SK-N-SH treated with all-trans-retinoic acid at 6 μM for 48 hours (cell line): Measurements from ENCODE around the gene ANAPC13.

Experiments used
- CREB5 ChIP-seq: fragments of 250-450 bp; sonication (Bioruptor Pico); IDR thresholded peaks from 2 replicates; pipeline ENCODE4 v1.5.1; 2020; ENCODE audit warnings: low read depth, mild to moderate bottlenecking, moderate library complexity
- SNAI2 ChIP-seq: fragments of 250-450 bp; sonication (Bioruptor Pico); IDR thresholded peaks from 2 replicates; pipeline ENCODE4 v1.5.0; 2020; ENCODE audit warnings: mild to moderate bottlenecking, moderate library complexity
- TCF4 ChIP-seq: fragments of 250-450 bp; sonication (Bioruptor Pico); IDR thresholded peaks from 2 replicates; pipeline ENCODE4 v1.8.0; 2021; ENCODE audit warnings: mild to moderate bottlenecking, moderate library complexity, borderline replicate concordance
- TSHZ2 ChIP-seq: fragments of 250-450 bp; sonication (Bioruptor Pico); IDR thresholded peaks from 2 replicates; pipeline ENCODE4 v1.5.0; 2020; ENCODE audit warnings: mild to moderate bottlenecking, moderate library complexity
- TF ChIP-seq, protein P1 (sequence below): fragments of 250-450 bp; sonication (Bioruptor Pico); IDR thresholded peaks from 2 replicates; pipeline ENCODE4 v1.8.0; 2020; ENCODE audit warnings: mild to moderate bottlenecking, moderate library complexity, borderline replicate concordance

- no peak for TF ChIP-seq TCF4 (CRISPR knock-in tag)
- no peak for TF ChIP-seq SNAI2 (CRISPR knock-in tag)
- TF ChIP-seq TSHZ2 (CRISPR knock-in tag), result no peak
- no peak for TF ChIP-seq CREB5
- TF ChIP-seq, protein P1, sequence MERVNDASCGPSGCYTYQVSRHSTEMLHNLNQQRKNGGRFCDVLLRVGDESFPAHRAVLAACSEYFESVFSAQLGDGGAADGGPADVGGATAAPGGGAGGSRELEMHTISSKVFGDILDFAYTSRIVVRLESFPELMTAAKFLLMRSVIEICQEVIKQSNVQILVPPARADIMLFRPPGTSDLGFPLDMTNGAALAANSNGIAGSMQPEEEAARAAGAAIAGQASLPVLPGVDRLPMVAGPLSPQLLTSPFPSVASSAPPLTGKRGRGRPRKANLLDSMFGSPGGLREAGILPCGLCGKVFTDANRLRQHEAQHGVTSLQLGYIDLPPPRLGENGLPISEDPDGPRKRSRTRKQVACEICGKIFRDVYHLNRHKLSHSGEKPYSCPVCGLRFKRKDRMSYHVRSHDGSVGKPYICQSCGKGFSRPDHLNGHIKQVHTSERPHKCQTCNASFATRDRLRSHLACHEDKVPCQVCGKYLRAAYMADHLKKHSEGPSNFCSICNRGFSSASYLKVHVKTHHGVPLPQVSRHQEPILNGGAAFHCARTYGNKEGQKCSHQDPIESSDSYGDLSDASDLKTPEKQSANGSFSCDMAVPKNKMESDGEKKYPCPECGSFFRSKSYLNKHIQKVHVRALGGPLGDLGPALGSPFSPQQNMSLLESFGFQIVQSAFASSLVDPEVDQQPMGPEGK (CRISPR knock-in tag), result no peak
Measured at GRCh38 chr3:134495980-134496379, 10.2 kb upstream of the ANAPC13 start.
